Transverse colon (tissue), 4 donors: ENCODE results near the gene SEMA4F.

Source experiments
- CTCF ChIP-seq, 5 experiments: fragments of 200-600 bp in 3 of 5; fragments of 450-650 bp in 2 of 5; sonication (generic) in 3 of 5; IDR thresholded peaks; 1 replicate in 2 of 5; 2 replicates in 3 of 5; pipeline ENCODE4 v1.5.1; 2016 to 2017; ENCODE audit warnings: antibody characterized with exemption in 5 of 5, inconsistent platforms in 3 of 5, mild to moderate bottlenecking in 2 of 5, moderate library complexity in 1 of 5
- EP300 ChIP-seq: sonication (generic); formaldehyde crosslinking; IDR thresholded peaks from one replicate; pipeline ENCODE4 v1.6.1; 2017; ENCODE audit warnings: antibody characterized with exemption, low read depth
- POLR2A ChIP-seq: fragments of 450-650 bp; IDR thresholded peaks from one replicate; pipeline ENCODE4 v1.6.1; 2016; ENCODE audit warnings: antibody characterized with exemption, mild to moderate bottlenecking, moderate library complexity
- POLR2AphosphoS5 ChIP-seq, 3 donors: sonication (generic); formaldehyde crosslinking; IDR thresholded peaks; one replicate each; pipeline ENCODE4 v1.6.1; 2016; ENCODE audit warnings: antibody characterized with exemption in 3 of 3

GRCh38 chr2:74646201-74646600 lies 7.8 kb upstream of the SEMA4F start:
- TF ChIP-seq POLR2AphosphoS5 (IDR thresholded peaks at IDR 0.05) (no peak), POLR2A (no peak), EP300 (no peak), CTCF (IDR thresholded peaks at IDR 0.05) (no peak)
